A549 treated with Hydrocortisone at 1 μM for 4 hours (cell line): ENCODE data around the gene CREB1. TPM values are rescaled to one million over a fixed set of nuclear protein-coding genes. Genes with fewer than 3 reads are reported as not detected.

ENCODE experiments used
- total RNA-seq: library from RNA; stranded (reverse); fragments of 200-300 nt; extraction: Qiagen RNA extraction; gene quantifications from 5 replicates; pipeline ENCODE4 v1.2.3, GENCODE V29; 2022

The CREB1 gene
- total RNA-seq, result 18.2 to 27.3 TPM (median 20.6 TPM) in 5 replicates

GRCh38 chr2:207529330-207530159 is at the start of gene CREB1:
Gene CREB1, plus strand, starts transcription at chr2:207529962. Its CDS starts 25,674 bp downstream, at chr2:207555636.

GRCh38 chr2:207625014-207625907 is 95.5 kb downstream of the CREB1 start, which contains the start of gene METTL21A:
Gene METTL21A, minus strand, starts transcription at chr2:207625394. Its CDS starts 1,019 bp downstream, at chr2:207624375.

Other genes starting within 250 kb of the CREB1 start
- 21.6 to 25.5 TPM (median 24.4 TPM) in 5 replicates for gene METTL21A, start 95.4 kb downstream of the CREB1 start, total RNA-seq
- 18.4 to 25.1 TPM (median 19.2 TPM) in 5 replicates for gene CCNYL1, start 181.7 kb downstream of the CREB1 start, total RNA-seq
- gene FZD5, start 239.9 kb downstream of the CREB1 start, total RNA-seq, result 2.9 to 3.5 TPM (median 3.3 TPM) in 5 replicates